ENCODE results near the gene PDLIM7.
"Not testable (repeated sequence)": the region's sequence is repeated elsewhere in the genome, so short reads cannot be mapped to it uniquely, and the experiment has no call there.

The PDLIM7 gene

DNA sequence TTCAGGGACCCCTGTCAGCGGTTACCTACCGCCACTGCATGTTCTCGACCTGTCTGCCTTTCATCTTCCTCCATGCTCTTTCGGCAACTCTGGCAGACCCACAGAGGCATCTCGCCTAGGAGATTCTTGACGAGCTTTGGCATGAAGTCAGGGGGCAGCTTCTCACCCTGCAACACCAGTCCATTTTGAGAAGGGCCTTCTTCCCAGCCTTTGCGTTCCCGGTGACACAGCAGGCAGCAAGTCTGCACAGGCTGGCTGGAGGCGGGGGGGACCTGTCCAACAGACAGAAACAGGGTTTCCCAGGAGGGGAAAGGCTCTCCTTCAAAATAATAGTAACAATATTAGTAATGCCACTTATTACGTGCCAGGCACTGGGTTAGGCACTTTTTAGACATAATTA lies 41.5 kb upstream of the PDLIM7 start:
- TF ChIP-seq, protein P1, sequence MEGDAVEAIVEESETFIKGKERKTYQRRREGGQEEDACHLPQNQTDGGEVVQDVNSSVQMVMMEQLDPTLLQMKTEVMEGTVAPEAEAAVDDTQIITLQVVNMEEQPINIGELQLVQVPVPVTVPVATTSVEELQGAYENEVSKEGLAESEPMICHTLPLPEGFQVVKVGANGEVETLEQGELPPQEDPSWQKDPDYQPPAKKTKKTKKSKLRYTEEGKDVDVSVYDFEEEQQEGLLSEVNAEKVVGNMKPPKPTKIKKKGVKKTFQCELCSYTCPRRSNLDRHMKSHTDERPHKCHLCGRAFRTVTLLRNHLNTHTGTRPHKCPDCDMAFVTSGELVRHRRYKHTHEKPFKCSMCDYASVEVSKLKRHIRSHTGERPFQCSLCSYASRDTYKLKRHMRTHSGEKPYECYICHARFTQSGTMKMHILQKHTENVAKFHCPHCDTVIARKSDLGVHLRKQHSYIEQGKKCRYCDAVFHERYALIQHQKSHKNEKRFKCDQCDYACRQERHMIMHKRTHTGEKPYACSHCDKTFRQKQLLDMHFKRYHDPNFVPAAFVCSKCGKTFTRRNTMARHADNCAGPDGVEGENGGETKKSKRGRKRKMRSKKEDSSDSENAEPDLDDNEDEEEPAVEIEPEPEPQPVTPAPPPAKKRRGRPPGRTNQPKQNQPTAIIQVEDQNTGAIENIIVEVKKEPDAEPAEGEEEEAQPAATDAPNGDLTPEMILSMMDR (IDR thresholded peaks at IDR 0.05; ENCODE audit: low read depth, low read length), result no peak
- no peak for DNase-seq (ENCODE audit: low read depth in 2 of 2)
- no peak overlapping the region for H3K4me3 ChIP-seq (replicated peaks in 1 of 2; ENCODE audit: low read depth in 2 of 2, low read length in 2 of 2)

DNA sequence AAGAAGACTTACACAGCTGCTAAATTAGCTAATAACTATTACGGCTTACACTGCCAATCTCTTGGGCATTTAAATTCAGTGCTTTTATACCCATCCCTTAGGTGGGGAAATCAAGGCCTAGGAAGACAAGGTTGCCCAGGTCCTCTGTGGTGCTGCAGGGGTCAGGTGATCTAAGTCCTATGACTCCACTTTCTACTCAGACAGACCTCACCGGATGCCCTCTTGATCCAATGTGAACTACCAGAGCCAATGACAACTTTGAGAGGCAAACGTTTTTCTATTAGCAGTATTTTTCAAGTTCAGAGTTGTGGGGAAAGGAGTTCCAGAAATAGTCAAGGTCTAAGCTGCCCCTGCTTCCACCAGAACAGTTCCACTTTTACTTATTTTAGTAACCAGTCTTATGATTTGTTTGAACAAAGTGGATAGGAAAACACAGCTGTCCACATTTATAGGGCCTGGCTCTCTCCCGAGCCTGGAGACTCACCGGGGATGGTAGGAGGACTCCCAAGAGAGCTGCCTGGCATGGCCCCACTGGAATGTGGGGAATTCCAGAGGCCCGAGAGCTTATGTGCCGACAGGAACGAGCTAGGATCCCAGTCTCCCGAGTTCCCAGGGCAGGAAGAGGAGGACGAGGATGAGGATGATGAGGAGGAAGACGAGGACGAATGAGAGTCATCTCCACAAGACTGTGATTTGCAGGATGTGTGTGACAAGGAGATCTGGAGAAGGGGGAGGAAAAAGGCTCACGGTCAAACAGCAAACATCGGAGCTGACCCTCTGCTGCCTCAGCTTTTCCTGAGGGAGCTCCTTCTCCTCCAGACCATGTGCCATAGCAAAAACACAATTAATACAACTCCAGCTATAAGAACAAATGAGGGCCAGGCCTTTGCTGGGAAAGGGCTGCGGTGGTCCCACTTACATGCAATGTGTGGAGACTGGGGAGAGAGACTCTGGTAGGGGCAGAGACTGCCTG lies 40.3 kb upstream of the PDLIM7 start:
- DNase-seq (ENCODE audit: low read depth in 2 of 2), result peak; percentile 86 to 93
- TF ChIP-seq, protein P1 (IDR thresholded peaks at IDR 0.05; ENCODE audit: low read depth, low read length), result no peak
- no peak overlapping the region for H3K4me3 ChIP-seq (replicated peaks in 1 of 2; ENCODE audit: low read depth in 2 of 2, low read length in 2 of 2)

DNA sequence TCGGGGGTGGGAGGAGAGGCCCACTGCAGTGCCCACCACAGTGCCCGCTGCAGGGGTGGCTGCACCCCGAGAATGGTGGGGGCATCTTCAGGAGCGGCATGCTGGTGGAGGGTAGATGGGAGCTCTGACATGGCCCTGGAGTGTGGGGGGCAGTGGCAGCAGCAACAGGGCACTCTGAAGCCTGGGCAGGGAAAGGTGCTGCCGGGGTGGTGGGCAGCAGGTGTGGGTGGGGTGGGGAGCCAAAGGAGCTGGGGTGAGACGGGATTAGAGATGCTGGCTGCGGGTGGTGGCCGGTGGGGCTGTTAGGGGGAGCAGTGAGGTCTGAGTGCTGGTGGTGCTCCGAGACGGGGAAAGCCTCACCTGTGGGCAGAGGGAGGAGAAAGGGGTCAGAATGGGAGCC lies 39.0 kb upstream of the PDLIM7 start:
- H3K4me3 ChIP-seq (replicated peaks in 1 of 2; ENCODE audit: low read depth in 2 of 2, low read length in 2 of 2), result no peak overlapping the region
- TF ChIP-seq, protein P1 (IDR thresholded peaks at IDR 0.05; ENCODE audit: low read depth, low read length), result no peak
- no peak for DNase-seq (ENCODE audit: low read depth in 2 of 2)

- TF ChIP-seq, protein P1 (IDR thresholded peaks at IDR 0.05; ENCODE audit: low read depth, low read length), result no peak
- DNase-seq (ENCODE audit: low read depth in 2 of 2), result no peak
- no peak overlapping the region for H3K4me3 ChIP-seq (replicated peaks in 1 of 2; ENCODE audit: low read depth in 2 of 2, low read length in 2 of 2)
These were observed 37.7 kb upstream of the PDLIM7 start for GRCh38 chr5:177535125-177535524.

GRCh38 chr5:177534433-177534832 lies 37.0 kb upstream of the PDLIM7 start:
- not testable (repeated sequence) for H3K4me3 ChIP-seq (replicated peaks in 1 of 2; ENCODE audit: low read depth in 2 of 2, low read length in 2 of 2); DNase-seq (ENCODE audit: low read depth in 2 of 2)

GRCh38 chr5:177531209-177531940 lies 34.0 kb upstream of the PDLIM7 start:
- TF ChIP-seq, protein P1 (IDR thresholded peaks at IDR 0.05; ENCODE audit: low read depth, low read length), result no peak
- H3K4me3 ChIP-seq (replicated peaks in 1 of 2; ENCODE audit: low read depth in 2 of 2, low read length in 2 of 2), result no peak overlapping the region
- DNase-seq (ENCODE audit: low read depth in 2 of 2), result no peak

DNA sequence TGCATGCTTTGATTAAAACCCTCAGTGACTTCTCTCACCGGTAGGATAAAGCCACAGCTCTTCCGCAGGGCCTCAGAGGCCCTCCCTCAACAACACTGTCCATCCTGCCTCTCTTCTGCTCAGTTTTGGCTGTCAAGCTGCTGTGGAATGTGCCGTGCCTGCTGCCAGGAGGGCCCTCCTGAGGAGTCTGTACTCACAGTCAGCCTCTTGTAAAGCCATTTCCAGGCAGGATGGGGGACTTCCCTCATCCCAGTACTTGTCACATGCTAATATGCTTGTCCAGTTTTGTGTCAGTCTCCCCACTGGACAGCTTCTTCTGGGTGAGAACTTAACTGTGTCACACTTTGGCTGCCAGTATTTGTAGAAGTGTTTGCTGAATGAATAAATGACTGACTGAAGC lies 33.2 kb upstream of the PDLIM7 start:
- H3K4me3 ChIP-seq (replicated peaks in 1 of 2; ENCODE audit: low read depth in 2 of 2, low read length in 2 of 2), result no peak overlapping the region
- TF ChIP-seq, protein P1 (IDR thresholded peaks at IDR 0.05; ENCODE audit: low read depth, low read length), result no peak
- no peak for DNase-seq (ENCODE audit: low read depth in 2 of 2)
